SK-N-SH (cell line): Measurements from ENCODE around the gene MAP3K6.

Source experiments
- CHD2 ChIP-seq: fragments of 150-350 bp; IDR thresholded peaks from 2 replicates; pipeline ENCODE4 v1.6.1; 2018; ENCODE audit warnings: low read length; ENCODE audit not compliant: partially characterized antibody
- CTCF ChIP-seq: fragments of 200-600 bp; sonication (generic); IDR thresholded peaks from 2 replicates; pipeline ENCODE4 v1.6.1; 2017; ENCODE audit warnings: antibody characterized with exemption, mild to moderate bottlenecking, moderate library complexity
- EZH2phosphoT487 ChIP-seq: fragments of 200-600 bp; sonication (generic); IDR thresholded peaks from 2 replicates; pipeline ENCODE4 v1.6.1; 2017; ENCODE audit warnings: low read depth, mixed run types, mild to moderate bottlenecking, antibody characterized with exemption, moderate library complexity, borderline replicate concordance
- FOXJ3 ChIP-seq: sonication (generic); formaldehyde crosslinking; IDR thresholded peaks from 2 replicates; pipeline ENCODE4 v1.5.1; 2020; ENCODE audit warnings: mild to moderate bottlenecking, missing genetic modification reagents
- NFIC ChIP-seq: IDR thresholded peaks from 2 replicates; pipeline ENCODE4 v1.4.0; 2012; ENCODE audit warnings: borderline replicate concordance
- USF2 ChIP-seq: fragments of 150-350 bp; IDR thresholded peaks from 2 replicates; pipeline ENCODE4 v1.6.1; 2017; ENCODE audit warnings: antibody characterized with exemption, low read length, low read depth, borderline replicate concordance
- YY1 ChIP-seq: IDR thresholded peaks from 2 replicates; pipeline ENCODE4 v1.4.0; 2012; ENCODE audit warnings: low read depth, mild to moderate bottlenecking

- TF ChIP-seq CHD2 (no peak), YY1 (no peak), NFIC (no peak), CTCF (no peak), EZH2phosphoT487 (no peak), USF2 (no peak), FOXJ3 (no peak)
Measured at GRCh38 chr1:27379564-27380122, 12.9 kb upstream of the MAP3K6 start.
